Activated effector memory CD4-positive, alpha-beta T cell treated with Interleukin-2 at 50 U/mL for 16 hours (primary cell): ENCODE data around the gene IPO11.
"Not testable (repeated sequence)": the region's sequence is repeated elsewhere in the genome, so short reads cannot be mapped to it uniquely, and the experiment has no call there.

ENCODE experiments used
- DNase-seq: peaks from one replicate; pipeline ENCODE4 v3.0.0-alpha.2; 2020

Gene IPO11

GRCh38 chr5:62450259-62450658 lies 37.7 kb downstream of the IPO11 start:
- DNase-seq = no peak

GRCh38 chr5:62457071-62457470 lies 44.5 kb downstream of the IPO11 start:
- no peak for DNase-seq

GRCh38 chr5:62460578-62460983 lies 48.0 kb downstream of the IPO11 start:
- DNase-seq = no peak

- DNase-seq = no peak
Measured at GRCh38 chr5:62461561-62461960, 49.0 kb downstream of the IPO11 start.

GRCh38 chr5:62465985-62466925 lies 53.7 kb downstream of the IPO11 start:
- DNase-seq = no peak

GRCh38 chr5:62473209-62473608 lies 60.6 kb downstream of the IPO11 start:
- no peak for DNase-seq

- DNase-seq = no peak
Measured at GRCh38 chr5:62475072-62475471, 62.5 kb downstream of the IPO11 start.

GRCh38 chr5:62477801-62478200 lies 65.2 kb downstream of the IPO11 start:
- DNase-seq = no peak

- DNase-seq = no peak
Measured at GRCh38 chr5:62483556-62483955, 71.0 kb downstream of the IPO11 start.

- no peak for DNase-seq
Measured at GRCh38 chr5:62486672-62487071, 74.1 kb downstream of the IPO11 start.

- DNase-seq = no peak
Measured at GRCh38 chr5:62488531-62488930, 76.0 kb downstream of the IPO11 start.

GRCh38 chr5:62489471-62489870 lies 76.9 kb downstream of the IPO11 start:
- DNase-seq = no peak

- no peak for DNase-seq
Measured at GRCh38 chr5:62494772-62495171, 82.2 kb downstream of the IPO11 start.

- DNase-seq = no peak
Measured at GRCh38 chr5:62496876-62497275, 84.3 kb downstream of the IPO11 start.

GRCh38 chr5:62498961-62499360 lies 86.4 kb downstream of the IPO11 start:
- no peak for DNase-seq

- DNase-seq = no peak
Measured at GRCh38 chr5:62499756-62500155, 87.2 kb downstream of the IPO11 start.

GRCh38 chr5:62502456-62503101 lies 90.0 kb downstream of the IPO11 start:
- DNase-seq = no peak

GRCh38 chr5:62504129-62504528 lies 91.6 kb downstream of the IPO11 start:
- DNase-seq = no peak

- DNase-seq = no peak
Measured at GRCh38 chr5:62506659-62507460, 94.3 kb downstream of the IPO11 start.

GRCh38 chr5:62508760-62509159 lies 96.2 kb downstream of the IPO11 start:
- DNase-seq = not testable (repeated sequence)

GRCh38 chr5:62509806-62510205 lies 97.2 kb downstream of the IPO11 start:
- DNase-seq = no peak

GRCh38 chr5:62513085-62513484 lies 100.5 kb downstream of the IPO11 start:
- not testable (repeated sequence) for DNase-seq

- no peak for DNase-seq
Measured at GRCh38 chr5:62514510-62515119, 102.1 kb downstream of the IPO11 start.
